Measurements from ENCODE around the gene RAB40C. TPM values are rescaled to one million over a fixed set of nuclear protein-coding genes. Genes with fewer than 3 reads are reported as not detected.

Gene RAB40C
- total RNA-seq, 1 donor from 2014 or later: 25.1 TPM

GRCh38 chr16:641326-642188 lies 51.7 kb downstream of the RAB40C start, which contains the start of gene MCRIP2:
TSS of gene MCRIP2 (plus strand) at chr16:641828. CDS start at chr16:641992, 164 bp downstream.
- no peak for DNase-seq (ENCODE audit: extremely low read depth, low read depth, low spot score)

GRCh38 chr16:642189-643049 lies 52.6 kb downstream of the RAB40C start:
- DNase-seq (ENCODE audit: extremely low read depth, low read depth, low spot score): no peak

GRCh38 chr16:643050-643368 lies 53.1 kb downstream of the RAB40C start:
- no peak for DNase-seq (ENCODE audit: extremely low read depth, low read depth, low spot score)

GRCh38 chr16:644556-644955 lies 54.7 kb downstream of the RAB40C start:
- DNase-seq (ENCODE audit: extremely low read depth, low read depth, low spot score): no peak

GRCh38 chr16:645852-646678 lies 56.2 kb downstream of the RAB40C start:
- no peak for DNase-seq (ENCODE audit: extremely low read depth, low read depth, low spot score)

GRCh38 chr16:646679-647172 lies 56.9 kb downstream of the RAB40C start:
- DNase-seq (ENCODE audit: extremely low read depth, low read depth, low spot score): no peak

GRCh38 chr16:647173-647902 lies 57.5 kb downstream of the RAB40C start:
- no peak for DNase-seq (ENCODE audit: extremely low read depth, low read depth, low spot score)

- DNase-seq (ENCODE audit: extremely low read depth, low read depth, low spot score): no peak
These were observed 58.4 kb downstream of the RAB40C start for GRCh38 chr16:648071-648780.

- peak; percentile 25 for DNase-seq (ENCODE audit: extremely low read depth, low read depth, low spot score)
These were observed 59.1 kb downstream of the RAB40C start, which contains the start of gene WDR90 for GRCh38 chr16:648781-649589. TSS of gene WDR90 (plus strand) at chr16:649365. CDS start at chr16:649417, 52 bp downstream.

GRCh38 chr16:649631-650030 lies 59.8 kb downstream of the RAB40C start:
- no peak for DNase-seq (ENCODE audit: extremely low read depth, low read depth, low spot score)

GRCh38 chr16:651844-652243 lies 62.0 kb downstream of the RAB40C start:
- no peak for DNase-seq (ENCODE audit: extremely low read depth, low read depth, low spot score)

- DNase-seq (ENCODE audit: extremely low read depth, low read depth, low spot score): no peak
These were observed 62.8 kb downstream of the RAB40C start for GRCh38 chr16:652454-653305.

GRCh38 chr16:654034-654433 lies 64.2 kb downstream of the RAB40C start:
- no peak for DNase-seq (ENCODE audit: extremely low read depth, low read depth, low spot score)

- no peak for DNase-seq (ENCODE audit: extremely low read depth, low read depth, low spot score)
These were observed 67.6 kb downstream of the RAB40C start for GRCh38 chr16:657487-657886.

- no peak for DNase-seq (ENCODE audit: extremely low read depth, low read depth, low spot score)
These were observed 69.1 kb downstream of the RAB40C start for GRCh38 chr16:658679-659571.

- DNase-seq (ENCODE audit: extremely low read depth, low read depth, low spot score): no peak
These were observed 69.8 kb downstream of the RAB40C start for GRCh38 chr16:659618-660017.

GRCh38 chr16:660132-660458 lies 70.2 kb downstream of the RAB40C start:
- DNase-seq (ENCODE audit: extremely low read depth, low read depth, low spot score): no peak

All from glomerular endothelial cell (primary cell).